HG03442 (cell line): Measurements from ENCODE around the gene RASD1.

ENCODE experiments used
- ATAC-seq: cut with Tn5 transposase; IDR thresholded peaks from one replicate; pipeline ENCODE4 v1.9.1; 2021; ENCODE audit warnings: mild to moderate bottlenecking, moderate library complexity; ENCODE audit not compliant: unreplicated experiment

RASD1 gene

GRCh38 chr17:17445925-17446665 is 50.1 kb downstream of the RASD1 start:
- no peak for ATAC-seq

- ATAC-seq = no peak
Measured at GRCh38 chr17:17445296-17445924, 50.8 kb downstream of the RASD1 start.
